Measurements from ENCODE around the gene LMBRD1.
A peak's percentile ranks its signal among the peaks of the same experiment; 100 is the strongest.

The LMBRD1 gene

GRCh38 chr6:69647726-69648125 lies 149.1 kb downstream of the LMBRD1 start:
- H3K18ac ChIP-seq (ENCODE audit: low read depth in 1 of 2, low read length in 2 of 2), result no peak overlapping the region
- 63% methylated on average over 1 of the region's 2 CpGs for WGBS
- H2BK15ac ChIP-seq (ENCODE audit: low read depth, poor library complexity, severe bottlenecking), result no peak overlapping the region
- H2AFZ ChIP-seq (ENCODE audit: low read depth, low read length), result no peak overlapping the region
- H3K79me1 ChIP-seq (replicated peaks; ENCODE audit: low read length, poor library complexity, severe bottlenecking), result no peaks in the 10 kb centered on the region
- no peak overlapping the region for H2AK5ac ChIP-seq (ENCODE audit: low read length, severe bottlenecking)
- no peaks in the 10 kb centered on the region for H3K27me3 ChIP-seq (ENCODE audit: control insufficient read depth in 1 of 2, insufficient read depth in 1 of 2, low read length in 2 of 2)
- no peak overlapping the region for H4K8ac ChIP-seq (ENCODE audit: low read length)
- no peak overlapping the region for H3K27ac ChIP-seq (ENCODE audit: low read length, poor library complexity, severe bottlenecking)
- H2BK5ac ChIP-seq (ENCODE audit: low read depth, low read length, poor library complexity, severe bottlenecking), result no peak overlapping the region
- H4K91ac ChIP-seq (ENCODE audit: low read length), result no peak overlapping the region
- H3K23ac ChIP-seq (ENCODE audit: low read length in 2 of 2), result no peak overlapping the region
- H3K4me2 ChIP-seq (ENCODE audit: low read length, poor library complexity, severe bottlenecking), result no peak overlapping the region
- H3K4me1 ChIP-seq (ENCODE audit: control insufficient read depth, insufficient read depth, low read depth, low read length), result no peaks in the 10 kb centered on the region
- H3K14ac ChIP-seq (ENCODE audit: low read length in 2 of 2), result no peak overlapping the region
- H3K36me3 ChIP-seq (ENCODE audit: control insufficient read depth in 1 of 2, insufficient read depth in 2 of 2, low read depth in 1 of 2, low read length in 2 of 2), result no peaks in the 10 kb centered on the region
- no peak for DNase-seq
- no peak overlapping the region for H2BK120ac ChIP-seq (ENCODE audit: low read depth, low read length)
- H2BK12ac ChIP-seq (ENCODE audit: low read length in 2 of 2), result no peak overlapping the region
- no peak overlapping the region for H3K4ac ChIP-seq (ENCODE audit: low read depth in 1 of 2, low read length in 2 of 2)
- no peaks in the 10 kb centered on the region for H3K9me3 ChIP-seq (ENCODE audit: control insufficient read depth, low read length)
- no peak overlapping the region for H3K4me3 ChIP-seq (ENCODE audit: insufficient read depth in 1 of 2, low read depth in 1 of 2, low read length in 2 of 2)
- H3K9ac ChIP-seq (ENCODE audit: low read length), result no peak overlapping the region

GRCh38 chr6:69643688-69644087 lies 153.1 kb downstream of the LMBRD1 start:
- H2BK120ac ChIP-seq (ENCODE audit: low read depth, low read length), result no peak overlapping the region
- H3K36me3 ChIP-seq (ENCODE audit: control insufficient read depth in 1 of 2, insufficient read depth in 2 of 2, low read depth in 1 of 2, low read length in 2 of 2), result no peaks in the 10 kb centered on the region
- H2AFZ ChIP-seq (ENCODE audit: low read depth, low read length), result no peak overlapping the region
- H3K27me3 ChIP-seq (ENCODE audit: control insufficient read depth in 1 of 2, insufficient read depth in 1 of 2, low read length in 2 of 2), result no peaks in the 10 kb centered on the region
- H3K4ac ChIP-seq (ENCODE audit: low read depth in 1 of 2, low read length in 2 of 2), result no peak overlapping the region
- no peak overlapping the region for H3K23ac ChIP-seq (ENCODE audit: low read length in 2 of 2)
- no peak overlapping the region for H3K14ac ChIP-seq (ENCODE audit: low read length in 2 of 2)
- no peak for DNase-seq
- H3K9ac ChIP-seq (ENCODE audit: low read length), result no peak overlapping the region
- no peak overlapping the region for H3K18ac ChIP-seq (ENCODE audit: low read depth in 1 of 2, low read length in 2 of 2)
- no peak overlapping the region for H2BK15ac ChIP-seq (ENCODE audit: low read depth, poor library complexity, severe bottlenecking)
- no peak overlapping the region for H2BK12ac ChIP-seq (ENCODE audit: low read length in 2 of 2)
- H3K27ac ChIP-seq (ENCODE audit: low read length, poor library complexity, severe bottlenecking), result no peak overlapping the region
- 69% methylated on average over 2 of the region's 2 CpGs for WGBS
- H2BK5ac ChIP-seq (ENCODE audit: low read depth, low read length, poor library complexity, severe bottlenecking), result no peak overlapping the region
- H3K4me3 ChIP-seq (ENCODE audit: insufficient read depth in 1 of 2, low read depth in 1 of 2, low read length in 2 of 2), result no peak overlapping the region
- no peaks in the 10 kb centered on the region for H3K79me1 ChIP-seq (replicated peaks; ENCODE audit: low read length, poor library complexity, severe bottlenecking)
- H4K8ac ChIP-seq (ENCODE audit: low read length), result no peak overlapping the region
- no peak overlapping the region for H4K91ac ChIP-seq (ENCODE audit: low read length)
- H2AK5ac ChIP-seq (ENCODE audit: low read length, severe bottlenecking), result no peak overlapping the region
- H3K4me2 ChIP-seq (ENCODE audit: low read length, poor library complexity, severe bottlenecking), result no peak overlapping the region
- H3K4me1 ChIP-seq (ENCODE audit: control insufficient read depth, insufficient read depth, low read depth, low read length), result no peaks in the 10 kb centered on the region
- no peaks in the 10 kb centered on the region for H3K9me3 ChIP-seq (ENCODE audit: control insufficient read depth, low read length)

GRCh38 chr6:69632932-69633331 lies 163.9 kb downstream of the LMBRD1 start:
- H3K27ac ChIP-seq (ENCODE audit: low read length, poor library complexity, severe bottlenecking), result no peak overlapping the region
- no peak overlapping the region for H2AK5ac ChIP-seq (ENCODE audit: low read length, severe bottlenecking)
- no peak overlapping the region for H2BK120ac ChIP-seq (ENCODE audit: low read depth, low read length)
- no peaks in the 10 kb centered on the region for H3K79me1 ChIP-seq (replicated peaks; ENCODE audit: low read length, poor library complexity, severe bottlenecking)
- H2BK5ac ChIP-seq (ENCODE audit: low read depth, low read length, poor library complexity, severe bottlenecking), result no peak overlapping the region
- WGBS, result 100% methylated on average over 2 of the region's 2 CpGs
- H3K23ac ChIP-seq (ENCODE audit: low read length in 2 of 2), result no peak overlapping the region
- no peak overlapping the region for H2AFZ ChIP-seq (ENCODE audit: low read depth, low read length)
- no peak overlapping the region for H4K91ac ChIP-seq (ENCODE audit: low read length)
- no peak overlapping the region for H3K4me2 ChIP-seq (ENCODE audit: low read length, poor library complexity, severe bottlenecking)
- no peak overlapping the region for H3K9ac ChIP-seq (ENCODE audit: low read length)
- no peak overlapping the region for H3K18ac ChIP-seq (ENCODE audit: low read depth in 1 of 2, low read length in 2 of 2)
- H2BK15ac ChIP-seq (ENCODE audit: low read depth, poor library complexity, severe bottlenecking), result no peak overlapping the region
- no peaks in the 10 kb centered on the region for H3K36me3 ChIP-seq (ENCODE audit: control insufficient read depth in 1 of 2, insufficient read depth in 2 of 2, low read depth in 1 of 2, low read length in 2 of 2)
- no peak overlapping the region for H3K14ac ChIP-seq (ENCODE audit: low read length in 2 of 2)
- no peak overlapping the region for H4K8ac ChIP-seq (ENCODE audit: low read length)
- H3K27me3 ChIP-seq (ENCODE audit: control insufficient read depth in 1 of 2, insufficient read depth in 1 of 2, low read length in 2 of 2), result no peaks in the 10 kb centered on the region
- H3K4me1 ChIP-seq (ENCODE audit: control insufficient read depth, insufficient read depth, low read depth, low read length), result peaks cover 2% of the 10 kb centered on the region
- DNase-seq, result no peak
- no peak overlapping the region for H3K4ac ChIP-seq (ENCODE audit: low read depth in 1 of 2, low read length in 2 of 2)
- H2BK12ac ChIP-seq (ENCODE audit: low read length in 2 of 2), result no peak overlapping the region
- no peak overlapping the region for H3K4me3 ChIP-seq (ENCODE audit: insufficient read depth in 1 of 2, low read depth in 1 of 2, low read length in 2 of 2)
- no peaks in the 10 kb centered on the region for H3K9me3 ChIP-seq (ENCODE audit: control insufficient read depth, low read length)

- no peak overlapping the region for H2BK15ac ChIP-seq (ENCODE audit: low read depth, poor library complexity, severe bottlenecking)
- DNase-seq, result no peak
- H4K91ac ChIP-seq (ENCODE audit: low read length), result no peak overlapping the region
- H3K36me3 ChIP-seq (ENCODE audit: control insufficient read depth in 1 of 2, insufficient read depth in 2 of 2, low read depth in 1 of 2, low read length in 2 of 2), result no peaks in the 10 kb centered on the region
- H2AFZ ChIP-seq (ENCODE audit: low read depth, low read length), result no peak overlapping the region
- no peak overlapping the region for H3K9ac ChIP-seq (ENCODE audit: low read length)
- no peak overlapping the region for H2AK5ac ChIP-seq (ENCODE audit: low read length, severe bottlenecking)
- H3K27ac ChIP-seq (ENCODE audit: low read length, poor library complexity, severe bottlenecking), result peak overlapping the region; percentile 1
- H2BK12ac ChIP-seq (ENCODE audit: low read length in 2 of 2), result no peak overlapping the region
- no peak overlapping the region for H3K4ac ChIP-seq (ENCODE audit: low read depth in 1 of 2, low read length in 2 of 2)
- H2BK5ac ChIP-seq (ENCODE audit: low read depth, low read length, poor library complexity, severe bottlenecking), result no peak overlapping the region
- H3K4me2 ChIP-seq (ENCODE audit: low read length, poor library complexity, severe bottlenecking), result no peak overlapping the region
- WGBS, result 59% methylated on average over 4 of the region's 4 CpGs
- no peaks in the 10 kb centered on the region for H3K27me3 ChIP-seq (ENCODE audit: control insufficient read depth in 1 of 2, insufficient read depth in 1 of 2, low read length in 2 of 2)
- H3K14ac ChIP-seq (ENCODE audit: low read length in 2 of 2), result no peak overlapping the region
- H4K8ac ChIP-seq (ENCODE audit: low read length), result no peak overlapping the region
- H3K23ac ChIP-seq (ENCODE audit: low read length in 2 of 2), result no peak overlapping the region
- peaks cover 2% of the 10 kb centered on the region for H3K4me1 ChIP-seq (ENCODE audit: control insufficient read depth, insufficient read depth, low read depth, low read length)
- no peak overlapping the region for H3K18ac ChIP-seq (ENCODE audit: low read depth in 1 of 2, low read length in 2 of 2)
- H3K9me3 ChIP-seq (ENCODE audit: control insufficient read depth, low read length), result no peaks in the 10 kb centered on the region
- no peak overlapping the region for H3K4me3 ChIP-seq (ENCODE audit: insufficient read depth in 1 of 2, low read depth in 1 of 2, low read length in 2 of 2)
- H3K79me1 ChIP-seq (replicated peaks; ENCODE audit: low read length, poor library complexity, severe bottlenecking), result no peaks in the 10 kb centered on the region
- H2BK120ac ChIP-seq (ENCODE audit: low read depth, low read length), result no peak overlapping the region
Observed at GRCh38 chr6:69631552-69632346, 165.1 kb downstream of the LMBRD1 start.
